ES-I3 (cell line): Measurements from ENCODE around the gene TINAGL1.

ENCODE experiments used
- H3K36me3 ChIP-seq: 2 replicates; pipeline ENCODE4 v1.6.1; 2013; ENCODE audit warnings: mild to moderate bottlenecking, low read length, control low read depth, moderate library complexity; ENCODE audit not compliant: insufficient read depth
- H3K4me1 ChIP-seq: 2 replicates; pipeline ENCODE4 v1.6.1; 2013; ENCODE audit warnings: mild to moderate bottlenecking, control low read depth, low read length; ENCODE audit not compliant: insufficient read depth
- H3K9ac ChIP-seq: 2 replicates; pipeline ENCODE4 v1.6.1; 2013; ENCODE audit warnings: low read depth, mild to moderate bottlenecking, low read length, moderate library complexity
- H3K9me3 ChIP-seq: 2 replicates; pipeline ENCODE4 v1.6.1; 2013; ENCODE audit warnings: mild to moderate bottlenecking, low read length, moderate library complexity; ENCODE audit not compliant: control insufficient read depth, insufficient read depth

TINAGL1 gene

DNA sequence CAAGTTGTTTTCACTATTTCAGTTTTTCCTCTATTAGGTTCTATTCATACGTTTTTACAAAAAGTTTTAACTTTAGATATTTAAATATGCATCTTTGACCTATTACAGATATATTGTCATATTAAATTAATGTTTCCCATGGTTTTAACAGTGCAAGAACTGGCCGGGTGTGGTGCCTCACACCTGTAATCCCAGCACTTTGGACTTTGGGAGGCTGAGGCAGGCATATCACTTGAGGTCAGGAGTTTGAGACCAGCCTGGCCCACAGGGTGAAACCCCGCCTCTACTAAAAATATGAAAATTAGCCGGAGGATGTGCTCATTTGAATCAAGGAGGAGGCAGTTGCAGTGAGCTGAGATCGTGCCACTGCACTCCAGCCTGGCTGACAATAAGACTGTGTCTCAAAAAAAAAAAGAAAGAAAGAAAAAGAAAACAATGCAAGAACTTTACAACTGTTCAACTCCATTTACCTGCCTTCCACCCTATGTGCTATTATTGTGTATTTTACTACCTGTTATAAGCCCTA is 19.8 kb upstream of the TINAGL1 start:
- Histone ChIP-seq H3K4me1 (no peaks in the 10 kb centered on the region), H3K9me3 (no peaks in the 10 kb centered on the region), H3K9ac (no peak overlapping the region), H3K36me3 (no peaks in the 10 kb centered on the region)

DNA sequence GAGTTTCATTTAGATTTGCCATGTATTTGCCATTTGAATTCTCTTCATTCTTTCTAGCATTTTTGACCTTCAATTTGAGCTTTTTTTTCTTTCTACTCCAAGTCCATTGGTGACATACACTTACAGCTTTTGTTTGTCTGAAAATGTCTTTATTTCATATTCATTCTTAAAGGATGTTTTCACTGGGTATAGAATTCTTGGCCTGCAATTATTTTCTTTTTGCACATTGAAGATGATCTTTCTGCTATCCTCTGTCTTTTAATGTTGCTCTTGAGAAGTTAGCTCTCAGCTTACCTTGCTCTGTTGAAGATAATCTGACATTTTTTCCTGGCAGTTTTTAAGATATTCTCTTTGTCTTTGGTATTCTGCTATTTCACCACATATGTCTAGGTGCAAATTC is 16.6 kb upstream of the TINAGL1 start:
- peaks cover 16% of the 10 kb centered on the region for H3K4me1 ChIP-seq
- no peaks in the 10 kb centered on the region for H3K9me3 ChIP-seq
- no peaks in the 10 kb centered on the region for H3K36me3 ChIP-seq
- no peak overlapping the region for H3K9ac ChIP-seq

DNA sequence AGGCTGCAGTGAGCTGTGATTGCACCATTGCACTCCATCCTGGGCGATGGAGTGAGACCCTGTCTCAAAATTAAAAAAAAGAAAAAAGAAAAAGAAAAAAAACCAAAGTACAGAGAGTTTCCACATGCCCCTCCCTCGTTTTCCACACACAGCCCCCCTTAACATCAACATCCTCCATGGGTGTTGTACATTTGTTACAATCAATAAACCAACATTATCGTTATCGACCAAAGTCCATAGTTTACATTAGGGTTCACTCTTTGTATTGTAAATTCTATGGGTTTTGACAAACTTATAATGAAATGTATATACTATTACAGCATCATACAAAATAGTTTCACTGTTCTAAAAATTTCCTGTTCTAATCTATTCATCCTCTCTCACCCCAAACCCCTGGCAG is 15.9 kb upstream of the TINAGL1 start:
- Histone ChIP-seq H3K4me1 (peaks cover 16% of the 10 kb centered on the region), H3K9ac (no peak overlapping the region), H3K9me3 (no peaks in the 10 kb centered on the region), H3K36me3 (no peaks in the 10 kb centered on the region)

- peaks cover 16% of the 10 kb centered on the region for H3K4me1 ChIP-seq
- no peaks in the 10 kb centered on the region for H3K36me3 ChIP-seq
- H3K9me3 ChIP-seq: no peaks in the 10 kb centered on the region
- no peak overlapping the region for H3K9ac ChIP-seq
Measured at GRCh38 chr1:31562707-31563360, 13.5 kb upstream of the TINAGL1 start.

GRCh38 chr1:31564606-31564989 is 11.7 kb upstream of the TINAGL1 start:
- Histone ChIP-seq H3K9ac (no peak overlapping the region), H3K4me1 (peaks cover 16% of the 10 kb centered on the region), H3K9me3 (no peaks in the 10 kb centered on the region), H3K36me3 (no peaks in the 10 kb centered on the region)

- Histone ChIP-seq H3K36me3 (no peaks in the 10 kb centered on the region), H3K9me3 (no peaks in the 10 kb centered on the region), H3K9ac (no peak overlapping the region), H3K4me1 (peaks cover 8% of the 10 kb centered on the region; the same call in 1 of the 2 replicates)
Measured at GRCh38 chr1:31567956-31568570, 8.3 kb upstream of the TINAGL1 start.

DNA sequence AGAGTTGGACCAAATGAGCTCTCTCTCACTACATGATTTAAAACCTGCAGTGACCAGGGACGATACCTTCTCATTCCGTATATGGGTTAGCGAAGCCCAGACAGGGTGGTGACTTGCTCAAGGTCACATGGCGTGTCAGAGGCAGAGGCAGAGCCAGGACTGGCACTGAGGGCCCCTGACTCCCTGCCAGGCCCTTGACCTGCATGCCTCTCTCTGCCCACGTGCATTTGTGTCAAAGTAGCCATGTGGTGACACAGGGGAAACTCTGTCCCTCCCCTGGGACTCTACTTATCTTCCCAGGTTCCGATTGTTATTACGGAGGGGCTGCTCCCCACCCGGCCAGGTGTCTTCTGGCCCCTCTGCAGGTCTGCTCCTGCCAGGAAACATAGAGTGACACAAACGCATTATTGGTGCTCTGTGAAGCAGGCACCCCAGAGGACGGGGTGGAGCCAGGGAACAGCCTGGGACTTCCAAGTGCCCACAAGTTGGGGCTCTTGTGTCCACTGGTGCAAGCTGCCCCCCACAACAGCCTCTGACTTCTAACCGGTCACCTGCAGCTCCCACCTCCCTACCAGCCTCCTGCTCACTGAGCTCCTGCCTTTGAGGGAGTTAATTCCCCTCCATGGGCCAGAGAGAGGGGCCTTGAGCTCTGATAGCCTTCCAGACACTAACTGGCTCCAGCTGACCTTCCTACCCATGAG is 7.3 kb upstream of the TINAGL1 start:
- H3K9ac ChIP-seq: no peak overlapping the region
- peaks cover 5% of the 10 kb centered on the region; the same call in 1 of the 2 replicates for H3K4me1 ChIP-seq
- no peaks in the 10 kb centered on the region for H3K9me3 ChIP-seq
- H3K36me3 ChIP-seq: no peaks in the 10 kb centered on the region

DNA sequence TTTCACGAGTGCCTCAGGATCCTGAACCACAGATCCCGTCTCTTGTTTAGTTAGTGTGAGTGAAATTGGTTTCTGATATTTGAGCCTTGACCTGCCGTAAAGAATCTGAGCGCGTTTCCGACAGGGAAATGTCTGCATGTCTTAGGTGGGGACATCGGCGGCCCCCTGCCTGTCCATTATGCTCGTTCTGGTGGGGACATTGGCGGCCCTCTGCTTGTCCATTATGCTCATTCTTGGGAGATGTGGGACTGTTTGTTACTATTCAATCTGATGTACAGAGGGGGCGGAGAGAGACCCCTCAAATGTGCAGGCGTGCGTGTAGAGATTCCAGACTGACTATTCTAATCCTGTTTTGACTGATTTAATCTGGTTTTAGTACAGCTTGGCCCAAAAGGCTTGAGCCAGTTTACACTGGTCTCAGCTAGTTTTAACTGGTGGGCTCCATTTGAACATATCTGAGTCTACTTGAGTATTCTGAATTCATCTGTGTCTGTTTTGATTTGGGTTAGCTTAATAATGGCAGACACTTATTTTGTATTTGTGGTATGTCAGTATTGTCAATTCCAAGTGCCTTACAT is 6.6 kb upstream of the TINAGL1 start:
- Histone ChIP-seq H3K9ac (no peak overlapping the region), H3K9me3 (no peaks in the 10 kb centered on the region), H3K4me1 (peaks cover 3% of the 10 kb centered on the region; the same call in 1 of the 2 replicates), H3K36me3 (no peaks in the 10 kb centered on the region)

- H3K36me3 ChIP-seq: no peaks in the 10 kb centered on the region
- H3K9me3 ChIP-seq: no peaks in the 10 kb centered on the region
- peaks cover 9% of the 10 kb centered on the region; the same call in 1 of the 2 replicates for H3K4me1 ChIP-seq
- no peak overlapping the region for H3K9ac ChIP-seq
Measured at GRCh38 chr1:31570228-31570627, 6.1 kb upstream of the TINAGL1 start.

DNA sequence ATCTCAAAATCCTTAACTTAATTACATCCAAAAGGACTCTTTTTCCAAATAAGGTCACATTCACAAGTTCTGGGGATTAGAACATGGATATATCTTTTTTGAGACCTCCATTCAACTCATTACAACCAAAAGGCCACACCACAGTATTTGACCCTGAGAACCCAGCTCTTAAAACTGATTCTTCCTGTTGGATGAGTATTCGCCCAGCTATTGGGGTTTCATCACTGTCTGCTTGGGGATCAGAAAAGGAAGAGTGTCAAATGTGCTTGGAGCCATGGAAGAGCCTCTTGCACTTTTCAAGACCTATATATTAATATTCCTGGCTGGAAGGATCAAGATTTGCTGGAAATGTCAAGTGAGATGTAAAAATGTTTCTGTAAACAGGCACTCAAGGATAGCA is 5.4 kb upstream of the TINAGL1 start:
- H3K9ac ChIP-seq: no peak overlapping the region
- H3K36me3 ChIP-seq: no peaks in the 10 kb centered on the region
- peaks cover 14% of the 10 kb centered on the region; the same call in 1 of the 2 replicates for H3K4me1 ChIP-seq
- no peaks in the 10 kb centered on the region for H3K9me3 ChIP-seq

DNA sequence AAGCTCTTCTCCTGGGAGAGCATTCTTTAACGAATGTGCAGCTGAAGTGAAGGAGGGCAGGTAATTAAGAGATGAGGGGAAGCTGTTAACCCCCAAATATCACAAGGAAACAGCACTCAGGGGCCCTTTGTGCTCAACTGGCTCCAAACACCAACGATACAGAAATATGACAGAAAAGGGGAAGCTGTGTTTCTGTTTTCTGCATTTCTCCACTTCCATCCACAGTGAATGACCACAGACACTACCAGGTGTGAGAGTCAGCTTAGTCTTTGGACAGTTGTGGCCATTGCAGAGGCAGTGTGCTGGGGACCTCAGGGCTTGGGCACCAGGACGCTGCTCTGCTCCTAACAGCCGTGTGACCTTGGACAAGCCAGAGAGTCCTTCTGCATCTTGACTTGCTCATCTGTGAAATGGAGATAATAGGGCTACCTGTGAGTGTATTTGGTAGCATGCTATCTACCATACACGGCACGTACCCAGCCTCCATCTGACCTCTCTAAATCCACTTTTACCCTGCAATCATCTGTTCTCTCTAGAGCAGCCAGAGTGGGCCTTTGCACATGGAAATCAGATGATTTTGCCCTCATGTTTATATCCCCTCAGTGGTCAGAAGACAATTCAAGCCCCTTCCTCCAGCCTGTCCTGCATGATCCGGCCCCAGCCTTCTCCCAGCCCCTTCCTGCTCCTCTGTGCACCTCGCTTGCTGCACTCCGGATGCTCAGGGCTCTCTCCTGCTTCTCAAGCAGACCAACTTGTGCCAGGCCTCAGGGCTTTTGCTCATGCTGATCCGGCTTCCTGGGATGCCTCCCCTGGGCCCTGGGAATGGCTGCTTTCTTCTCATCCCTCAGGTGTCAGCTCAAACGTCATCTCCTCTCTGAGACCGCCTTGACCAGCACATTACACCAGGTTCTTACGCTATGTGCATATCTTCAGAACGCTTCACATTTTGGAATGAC is 4.7 kb upstream of the TINAGL1 start:
- Histone ChIP-seq H3K4me1 (peaks cover 19% of the 10 kb centered on the region; the same call in 1 of the 2 replicates), H3K9ac (no peak overlapping the region), H3K9me3 (no peaks in the 10 kb centered on the region), H3K36me3 (no peaks in the 10 kb centered on the region)

DNA sequence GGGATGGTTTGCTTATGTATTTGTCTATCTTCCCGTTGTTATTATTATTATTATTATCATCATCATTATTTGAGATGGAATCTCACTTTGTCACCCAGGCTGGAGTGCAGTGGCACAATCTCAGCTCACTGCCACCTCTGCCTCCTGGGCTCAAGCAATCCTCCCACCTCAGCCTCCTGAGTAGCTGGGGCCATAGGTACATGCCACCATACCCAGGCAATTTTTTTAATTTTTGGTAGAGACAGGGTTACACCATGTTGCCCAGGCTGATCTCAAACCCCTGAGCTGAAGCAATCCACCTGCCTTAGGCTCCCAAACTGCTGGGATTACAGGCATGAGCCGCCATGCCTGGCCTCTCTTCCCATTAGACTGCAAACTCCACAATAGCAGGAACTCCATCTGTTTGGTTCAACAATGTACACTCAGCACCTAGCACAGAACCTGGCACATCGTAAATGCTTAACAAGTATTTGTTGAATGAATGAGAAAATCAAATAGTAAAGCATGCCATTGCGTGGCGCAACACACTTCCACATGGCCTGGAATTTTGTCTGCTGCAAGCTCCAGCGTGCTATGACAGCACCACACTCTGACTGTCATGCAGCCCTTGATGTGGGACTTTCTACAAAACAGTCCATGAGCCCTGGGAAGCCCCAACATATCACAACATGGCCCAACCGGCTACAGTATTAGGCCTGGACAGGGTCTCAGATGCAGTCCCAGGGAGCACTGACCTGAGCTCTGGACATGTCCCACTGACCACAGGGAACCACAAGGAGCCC is 3.8 kb upstream of the TINAGL1 start:
- H3K9me3 ChIP-seq: no peaks in the 10 kb centered on the region
- peaks cover 26% of the 10 kb centered on the region; the same call in 1 of the 2 replicates for H3K4me1 ChIP-seq
- no peak overlapping the region for H3K9ac ChIP-seq
- no peaks in the 10 kb centered on the region for H3K36me3 ChIP-seq

GRCh38 chr1:31573261-31573660 is 3.1 kb upstream of the TINAGL1 start:
- no peaks in the 10 kb centered on the region for H3K9me3 ChIP-seq
- no peak overlapping the region for H3K9ac ChIP-seq
- no peaks in the 10 kb centered on the region for H3K36me3 ChIP-seq
- H3K4me1 ChIP-seq: peaks cover 29% of the 10 kb centered on the region; the same call in 1 of the 2 replicates
